22Rv1 (cell line): Measurements from ENCODE around the gene DOHH.
"Not testable (repeated sequence)": the region's sequence is repeated elsewhere in the genome, so short reads cannot be mapped to it uniquely, and the experiment has no call there.

Source experiments
- H3K27ac ChIP-seq: fragments of 450-650 bp; 2 replicates; pipeline ENCODE4 v1.5.1; 2017
- CTCF ChIP-seq: fragments of 450-650 bp; IDR thresholded peaks from 2 replicates; pipeline ENCODE4 v1.5.1; 2017; ENCODE audit warnings: mild to moderate bottlenecking
- ZFX ChIP-seq: fragments of 450-650 bp; IDR thresholded peaks from 2 replicates; pipeline ENCODE4 v1.6.1; 2017; ENCODE audit warnings: antibody characterized with exemption, borderline replicate concordance

DOHH gene

GRCh38 chr19:3448616-3449334 lies 51.7 kb downstream of the DOHH start:
- TF ChIP-seq ZFX (no peak), CTCF (no peak)
- H3K27ac ChIP-seq, result no peak overlapping the region

DNA sequence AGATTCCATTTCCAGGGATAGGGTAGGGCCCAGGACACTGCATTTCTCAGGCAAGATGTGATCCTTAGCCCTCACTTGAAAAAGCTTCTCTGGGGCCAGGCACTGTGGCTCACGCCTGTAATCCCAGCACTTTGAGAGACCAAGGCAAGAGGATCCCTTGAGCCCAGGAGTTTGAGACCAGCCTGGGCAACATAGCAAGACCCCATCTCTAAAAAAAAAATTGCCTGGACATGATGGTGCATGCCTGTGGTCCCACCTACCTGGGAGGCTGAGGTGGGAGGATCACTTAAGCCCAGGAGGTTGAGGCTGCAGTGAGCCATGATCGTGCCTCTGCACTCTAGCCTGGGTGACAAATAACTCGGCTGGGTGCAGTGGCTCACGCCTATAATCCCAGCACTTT lies 53.8 kb downstream of the DOHH start:
- not testable (repeated sequence) for H3K27ac ChIP-seq

GRCh38 chr19:3444695-3445234 lies 55.7 kb downstream of the DOHH start:
- TF ChIP-seq CTCF, result no peak
- no peak overlapping the region for H3K27ac ChIP-seq

DNA sequence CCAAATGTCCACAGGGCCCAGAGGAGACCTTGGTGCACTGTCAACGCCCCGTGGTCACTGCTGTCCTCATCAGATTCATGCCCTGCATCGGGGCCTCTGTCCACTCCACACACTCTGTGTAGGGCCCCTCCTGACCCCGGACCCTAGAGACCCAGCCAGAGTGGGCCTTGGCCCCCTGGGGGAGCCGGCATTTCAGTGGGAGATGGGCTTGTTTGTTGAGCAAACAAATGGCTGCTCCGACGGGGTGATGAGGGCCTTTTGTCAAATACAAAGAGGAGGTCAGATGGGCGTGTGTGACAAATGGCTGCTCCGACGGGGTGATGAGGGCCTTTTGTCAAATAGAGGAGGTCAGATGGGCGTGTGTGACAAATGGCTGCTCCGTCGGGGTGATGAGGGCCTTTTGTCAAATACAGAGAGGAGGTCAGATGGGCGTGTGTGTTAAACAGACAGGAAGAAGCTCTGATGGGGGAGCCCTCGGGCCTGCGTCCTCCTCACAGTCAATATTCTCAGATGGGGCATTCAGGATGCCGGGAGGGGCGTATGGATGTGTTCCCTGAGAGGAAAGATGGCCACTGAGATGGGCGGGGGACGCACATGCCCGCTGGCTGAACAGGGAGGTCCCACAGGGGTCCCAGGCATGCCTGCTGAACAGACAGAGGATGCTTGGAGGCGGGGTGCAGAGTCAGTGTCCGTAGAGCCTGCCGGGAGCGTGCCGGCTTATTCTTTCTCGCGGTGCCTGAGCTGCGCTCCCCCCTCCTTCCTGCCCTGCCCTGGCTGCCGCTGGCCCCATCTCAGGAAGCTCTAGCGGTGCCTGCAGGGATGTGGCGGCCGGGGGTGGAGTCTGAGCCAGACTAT lies 56.4 kb downstream of the DOHH start:
- H3K27ac ChIP-seq, result no peak overlapping the region
- no peak for TF ChIP-seq ZFX
- TF ChIP-seq CTCF, result no peak

- TF ChIP-seq ZFX, result no peak
- TF ChIP-seq CTCF, result no peak
- H3K27ac ChIP-seq, result no peak overlapping the region
Observed at GRCh38 chr19:3442487-3443071, 57.9 kb downstream of the DOHH start.

DNA sequence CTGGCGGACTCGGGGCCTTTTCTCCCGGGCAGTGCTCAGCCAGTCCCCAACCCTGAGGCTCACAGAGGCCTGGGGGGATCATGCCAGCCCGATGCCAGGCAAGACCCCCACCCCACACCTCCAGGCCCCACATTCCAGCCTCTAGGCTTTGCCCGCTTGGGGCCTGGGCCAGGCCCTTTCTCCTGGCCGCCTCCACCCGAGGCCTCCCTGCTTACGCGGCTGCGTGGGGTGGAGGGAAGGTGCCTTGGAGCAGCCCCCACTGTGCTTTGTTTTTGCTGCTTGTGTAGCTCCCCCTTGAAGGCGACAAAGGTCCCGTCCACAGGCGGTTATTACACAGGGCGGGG lies 58.5 kb downstream of the DOHH start:
- TF ChIP-seq CTCF (no peak), ZFX (no peak)
- no peak overlapping the region for H3K27ac ChIP-seq

DNA sequence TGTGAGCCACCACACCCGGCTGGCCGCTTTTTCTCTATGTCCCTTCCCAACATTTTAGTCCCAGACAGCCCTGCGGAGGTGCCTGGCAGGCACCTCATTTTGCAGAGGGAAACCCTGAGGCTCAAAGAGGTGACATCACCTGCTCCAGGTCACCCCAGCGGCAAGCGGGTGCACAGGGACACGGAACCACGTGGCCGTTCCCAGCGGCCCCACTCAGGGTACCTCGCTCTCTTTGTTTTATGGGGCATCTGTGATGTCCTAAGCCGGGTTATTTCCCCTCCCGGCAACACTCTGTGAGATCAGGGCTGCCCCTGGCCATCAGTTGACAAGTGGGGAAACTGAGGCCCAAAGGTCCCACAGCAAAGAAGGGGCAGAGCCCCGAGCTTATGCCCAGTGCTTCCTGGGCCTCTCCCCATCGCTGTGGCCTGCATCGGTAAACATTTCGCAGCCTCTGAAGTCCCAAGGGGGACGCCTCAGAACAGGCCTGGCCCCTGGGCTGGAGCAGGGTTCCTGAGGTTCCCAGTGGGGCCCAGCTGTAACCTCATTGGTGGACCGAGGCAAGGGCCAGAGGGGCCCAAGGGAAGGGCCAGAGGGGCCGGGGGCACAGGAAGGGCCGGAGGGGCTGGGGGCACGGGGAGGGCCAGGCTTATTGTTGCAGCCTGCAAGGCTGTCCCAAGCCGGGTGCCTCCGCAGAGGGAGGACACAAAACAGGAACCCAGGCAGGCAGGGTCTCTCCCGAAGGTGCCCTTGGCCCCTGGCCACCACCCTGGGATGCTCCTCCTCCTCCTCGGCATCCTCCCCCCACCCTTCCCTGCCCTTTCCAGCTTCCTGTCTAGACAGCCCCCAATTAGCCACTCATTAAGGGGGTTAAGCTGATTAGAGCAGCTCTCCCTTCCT lies 59.1 kb downstream of the DOHH start:
- TF ChIP-seq ZFX (no peak), CTCF (no peak)
- no peak overlapping the region for H3K27ac ChIP-seq
